Fibroblast of skin of back (primary cell): ENCODE results near the gene SLC25A43. TPM values are rescaled to one million over a fixed set of nuclear protein-coding genes. Genes with fewer than 3 reads are reported as not detected.
"Not testable (repeated sequence)": the region's sequence is repeated elsewhere in the genome, so short reads cannot be mapped to it uniquely, and the experiment has no call there.

Experiments used
- DNase-seq: peaks from one replicate; pipeline ENCODE4 v3.0.0-alpha.2; 2013
- polyA plus RNA-seq, 2 experiments: library from polyadenylated mRNA; unstranded; fragments of 120-200 nt; gene quantifications; one replicate each; pipeline ENCODE4 v1.2.1, GENCODE V29; 2013; ENCODE audit not compliant: insufficient read length in 2 of 2

Gene SLC25A43
- polyA plus RNA-seq (2013, experiment 1 of 2; ENCODE audit: insufficient read length), result 16.6 TPM
- 20.0 TPM for polyA plus RNA-seq (2013, experiment 2 of 2; ENCODE audit: insufficient read length)

DNA sequence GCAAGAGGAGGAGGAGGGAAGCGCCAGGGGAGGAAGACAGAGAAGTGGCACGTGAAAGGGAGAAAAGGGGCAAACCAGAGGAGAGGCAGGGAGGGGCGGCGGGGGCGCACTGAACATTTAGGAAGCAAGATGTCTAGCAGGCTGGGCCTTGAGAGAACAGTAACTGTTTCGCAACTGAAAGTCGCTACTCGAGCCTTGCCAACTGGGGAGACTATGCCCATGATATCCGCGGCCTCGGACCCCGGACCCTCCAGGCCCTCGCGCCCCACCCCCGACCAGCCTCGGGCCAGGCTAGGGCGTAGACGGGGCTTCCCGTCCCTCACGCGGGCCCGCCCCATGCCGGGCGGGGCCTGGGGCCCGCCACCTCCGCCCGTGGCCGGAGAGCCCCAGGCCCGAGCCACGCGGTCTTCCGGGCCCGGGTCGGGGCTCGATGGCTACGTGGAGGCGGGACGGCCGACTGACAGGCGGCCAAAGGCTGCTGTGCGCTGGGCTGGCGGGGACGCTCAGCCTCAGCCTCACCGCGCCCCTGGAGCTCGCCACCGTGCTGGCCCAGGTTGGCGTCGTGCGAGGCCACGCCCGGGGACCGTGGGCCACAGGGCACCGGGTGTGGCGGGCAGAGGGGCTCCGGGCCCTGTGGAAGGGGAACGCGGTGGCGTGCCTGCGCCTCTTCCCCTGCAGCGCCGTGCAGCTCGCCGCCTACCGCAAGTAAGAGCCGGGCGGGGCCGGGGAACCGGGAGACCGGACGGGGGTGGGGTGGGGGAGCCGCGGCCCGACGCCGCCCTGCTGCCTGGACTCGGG, at the start of gene SLC25A43:
Gene SLC25A43, plus strand, starts transcription at position 363 of the 798 bp plus-strand sequence. Its CDS starts 68 bp downstream, at position 431.
- DNase-seq, result peak; percentile 49

DNA sequence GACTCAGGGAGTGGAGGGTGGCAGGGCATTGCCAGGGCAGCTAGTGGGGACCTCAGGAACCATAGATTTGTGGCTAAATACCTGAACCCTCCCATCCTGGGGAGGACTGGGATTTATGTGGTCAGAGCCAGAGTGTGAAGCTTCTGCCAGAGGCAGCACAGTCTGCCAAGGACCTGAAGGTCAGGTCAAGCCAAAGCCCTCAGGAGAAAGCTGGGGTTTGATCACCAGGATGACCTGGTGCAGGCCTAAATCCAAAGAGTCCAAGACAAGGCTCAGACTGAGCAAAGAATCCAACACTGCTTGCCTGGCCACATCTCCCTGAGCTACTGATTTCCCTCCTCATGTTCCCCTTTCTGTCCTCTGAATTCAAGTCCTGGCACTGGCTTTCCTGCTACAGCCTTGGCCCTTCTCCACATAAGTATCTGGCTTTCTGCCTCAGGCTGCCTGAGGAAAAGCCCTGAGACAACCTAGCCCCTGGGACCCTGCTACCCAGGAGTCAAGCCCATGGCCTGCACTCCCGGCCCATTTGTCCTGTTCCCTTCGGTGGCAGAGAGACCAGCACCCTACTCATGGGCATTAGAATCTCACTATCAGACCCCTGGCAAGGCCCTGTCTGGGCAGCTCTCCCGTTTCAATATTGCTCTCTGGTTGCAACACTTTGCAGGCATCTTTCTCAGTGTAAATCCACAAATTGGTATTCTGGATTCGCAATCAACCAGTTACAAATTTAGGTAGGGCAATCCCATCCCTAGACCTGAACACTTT, 39.3 kb upstream of the SLC25A43 start:
- no peak for DNase-seq

DNA sequence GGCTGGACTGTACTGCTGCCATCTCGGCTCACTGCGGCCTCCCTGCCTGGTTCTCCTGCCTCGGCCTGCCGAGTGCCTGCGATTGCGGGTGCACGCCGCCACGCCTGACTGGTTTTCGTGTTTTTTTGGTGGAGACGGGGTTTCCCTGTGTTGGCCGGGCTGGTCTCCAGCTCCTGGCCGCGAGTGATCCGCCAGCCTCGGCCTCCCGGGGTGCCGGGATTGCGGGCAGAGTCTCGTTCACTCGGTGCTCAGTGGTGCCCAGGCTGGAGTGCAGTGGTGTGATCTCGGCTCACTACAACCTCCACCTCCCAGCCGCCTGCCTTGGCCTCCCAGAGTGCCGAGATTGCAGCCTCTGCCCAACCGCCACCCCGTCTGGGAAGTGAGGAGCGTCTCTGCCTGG, 37.7 kb upstream of the SLC25A43 start:
- not testable (repeated sequence) for DNase-seq

DNA sequence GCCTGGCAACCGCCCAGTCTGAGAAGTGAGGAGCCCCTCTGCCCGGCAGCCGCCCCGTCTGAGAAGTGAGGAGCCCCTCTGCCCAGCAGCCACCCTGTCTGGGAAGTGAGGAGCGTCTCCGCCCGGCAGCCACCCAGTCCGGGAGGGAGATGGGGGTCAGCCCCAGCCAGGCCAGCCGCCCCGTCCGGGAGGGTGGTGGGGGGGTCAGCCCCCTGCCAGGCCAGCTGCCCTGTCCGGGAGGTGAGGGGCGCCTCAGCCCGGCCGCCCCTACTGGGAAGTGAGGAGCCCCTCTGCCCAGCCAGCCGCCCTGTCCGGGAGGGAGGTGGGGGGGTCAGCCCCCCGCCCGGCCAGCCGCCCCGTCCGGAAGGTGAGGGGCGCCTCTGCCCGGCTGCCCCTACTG, 37.1 kb upstream of the SLC25A43 start:
- DNase-seq, result not testable (repeated sequence)

DNA sequence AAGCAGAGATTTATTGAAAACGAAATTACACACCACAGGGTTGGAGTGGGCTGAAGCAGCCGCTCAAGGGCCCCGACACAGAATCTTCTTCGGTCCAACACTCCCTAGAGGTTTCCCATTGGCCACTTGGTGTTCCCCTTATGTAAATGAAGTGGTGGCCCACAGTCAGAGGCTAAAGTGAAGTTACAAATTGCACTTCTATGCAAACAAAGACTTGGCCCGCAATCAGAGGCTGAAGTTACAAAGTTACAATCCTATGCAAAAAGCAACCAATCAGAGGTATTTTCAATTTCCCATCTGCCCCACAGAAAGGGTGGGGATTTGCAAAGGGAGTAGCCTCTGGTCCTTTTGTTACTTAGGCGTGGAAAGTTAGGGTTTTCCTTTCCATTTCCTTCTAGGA, 35.7 kb upstream of the SLC25A43 start:
- DNase-seq, result no peak

DNA sequence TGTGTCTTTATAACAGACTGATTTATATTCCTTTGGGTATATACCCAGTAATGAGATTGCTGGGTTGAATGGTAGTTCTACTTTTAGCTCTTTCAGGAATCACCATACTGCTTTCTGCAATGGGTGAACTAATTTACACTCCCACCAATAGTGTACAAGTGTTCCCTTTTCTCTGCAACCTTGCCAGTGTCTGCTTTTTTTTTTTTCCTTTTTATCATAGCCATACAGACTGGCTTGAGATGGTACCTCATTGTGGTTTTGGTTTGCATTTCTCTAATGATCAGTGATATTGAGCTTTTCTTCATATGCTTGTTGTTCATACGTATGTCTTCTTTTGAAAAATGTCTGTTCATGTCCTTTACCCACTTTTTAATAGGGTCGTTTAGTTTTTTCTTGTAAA, 27.3 kb upstream of the SLC25A43 start:
- DNase-seq, result not testable (repeated sequence)

DNA sequence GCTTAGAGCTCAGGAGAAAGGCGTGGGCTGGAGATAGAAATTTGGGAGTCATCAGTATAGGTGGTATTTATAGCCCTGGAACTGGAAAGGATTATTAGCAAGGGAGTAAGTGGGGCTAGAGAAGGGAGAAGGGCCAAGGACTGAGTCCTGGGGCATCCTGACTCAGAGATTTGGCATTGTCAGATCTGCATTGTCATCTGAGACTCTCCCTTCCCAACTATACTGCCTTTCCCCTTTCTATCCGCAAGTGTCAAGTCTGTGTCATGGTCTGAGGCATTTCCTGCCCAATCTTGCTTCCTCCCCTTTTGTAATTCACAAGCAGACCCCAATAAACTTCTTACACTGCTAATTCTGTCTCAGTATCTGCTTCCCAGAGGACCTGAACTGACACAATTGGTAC, 24.4 kb upstream of the SLC25A43 start:
- DNase-seq, result peak; percentile 72

DNA sequence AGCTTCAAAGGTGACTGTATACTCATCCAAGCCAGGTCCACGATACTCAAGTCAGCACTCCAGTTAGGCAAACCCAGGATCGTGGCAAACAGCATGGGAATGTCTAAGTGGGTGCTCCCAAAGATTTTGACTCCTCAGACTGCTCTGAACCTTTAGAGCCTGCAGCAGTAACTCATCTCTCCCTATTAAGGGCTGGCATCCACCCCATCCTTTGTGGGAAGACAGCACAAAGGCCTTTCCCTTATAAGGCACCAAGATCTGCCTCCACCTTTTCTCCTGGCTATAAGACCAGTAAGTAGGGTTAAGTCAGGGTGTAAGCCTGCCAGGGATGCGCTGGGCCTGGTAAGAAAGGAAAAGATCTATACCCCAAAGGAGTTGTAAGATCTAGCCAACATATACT, 23.6 kb upstream of the SLC25A43 start:
- DNase-seq, result peak; percentile 24

DNA sequence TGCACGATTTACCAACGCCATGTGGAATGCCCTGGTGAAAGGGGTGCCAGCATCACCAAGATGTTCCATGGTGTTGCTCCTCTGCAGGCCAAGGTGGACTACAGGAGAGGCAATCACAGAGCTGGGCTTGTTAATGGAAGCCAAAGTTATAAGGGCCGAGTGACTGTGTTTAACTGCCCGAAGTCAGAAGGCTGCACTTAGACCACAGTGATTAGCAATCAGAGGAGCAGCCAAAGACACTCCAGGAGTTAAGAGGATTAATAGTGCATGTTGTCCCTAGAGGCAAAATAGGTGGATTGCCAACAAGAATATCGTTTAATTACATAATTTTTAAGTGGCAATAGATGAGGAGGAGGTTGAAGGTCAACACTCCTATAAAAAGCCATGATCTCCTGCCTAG, 22.8 kb upstream of the SLC25A43 start:
- DNase-seq, result no peak

DNA sequence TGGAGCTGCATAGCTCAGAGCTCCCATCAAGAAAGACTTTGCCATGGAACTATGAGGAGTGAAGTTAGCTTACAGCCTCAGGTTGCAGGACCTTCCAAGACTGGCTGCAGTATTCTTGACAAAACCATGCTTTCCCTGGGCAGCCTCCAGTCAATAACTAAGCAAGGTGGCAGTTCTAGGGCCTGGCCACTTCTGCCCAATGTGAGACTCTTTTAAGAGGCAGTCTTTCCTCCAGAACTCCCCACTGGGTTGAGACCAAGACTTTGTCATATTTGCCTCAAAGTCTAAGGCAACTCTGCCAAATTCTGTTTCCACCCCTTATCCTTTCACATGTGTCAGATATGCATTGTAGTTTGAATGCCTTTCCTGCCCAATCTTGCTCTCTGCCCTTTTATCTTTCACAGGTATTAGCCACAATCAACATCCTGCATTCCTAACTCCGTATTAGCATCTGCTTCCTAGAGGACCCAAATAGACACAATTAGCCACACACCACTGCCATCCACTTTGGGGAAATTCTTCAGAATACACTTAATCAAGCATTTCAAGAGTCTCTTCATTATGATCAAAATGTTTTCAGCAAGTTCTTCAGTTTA, 17.7 kb upstream of the SLC25A43 start:
- no peak for DNase-seq

DNA sequence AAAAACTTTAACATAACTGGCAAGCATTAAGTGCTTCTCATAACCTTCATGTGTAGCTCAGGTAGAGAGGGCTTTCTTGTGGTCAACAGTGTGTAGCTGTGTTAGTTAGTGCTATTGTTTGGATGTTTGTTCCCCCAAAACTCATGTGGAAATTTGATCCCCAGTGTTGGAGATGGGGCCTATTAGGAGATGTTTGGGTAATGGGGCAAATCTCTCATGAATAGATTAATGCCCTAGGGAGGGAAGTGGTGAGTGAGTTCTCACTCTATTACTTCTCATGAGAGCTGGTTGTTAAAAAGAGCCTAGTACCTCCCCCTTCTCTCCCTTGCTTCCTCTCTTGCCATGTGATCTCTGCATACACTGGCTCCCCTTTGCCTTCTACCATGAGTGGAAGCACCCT, 16.5 kb upstream of the SLC25A43 start:
- no peak for DNase-seq

DNA sequence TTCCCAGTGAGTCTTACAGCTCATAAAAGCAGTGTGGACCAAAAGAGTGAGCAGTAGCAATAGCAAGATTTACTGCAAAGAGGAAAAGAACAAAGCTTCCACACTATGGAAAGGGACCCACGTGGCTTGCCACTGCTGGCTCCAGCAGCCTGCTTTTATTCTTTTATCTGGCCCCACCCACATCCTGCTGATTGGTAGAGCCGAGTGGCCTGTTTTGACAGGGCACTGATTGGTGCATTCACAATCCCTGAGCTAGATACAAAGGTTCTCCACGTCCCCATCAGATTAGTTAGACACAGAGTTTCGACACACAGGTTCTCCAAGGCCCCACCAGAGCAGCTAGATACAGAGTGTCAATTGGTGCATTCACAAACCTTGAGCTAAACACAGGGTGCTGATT, 12.5 kb upstream of the SLC25A43 start:
- not testable (repeated sequence) for DNase-seq

DNA sequence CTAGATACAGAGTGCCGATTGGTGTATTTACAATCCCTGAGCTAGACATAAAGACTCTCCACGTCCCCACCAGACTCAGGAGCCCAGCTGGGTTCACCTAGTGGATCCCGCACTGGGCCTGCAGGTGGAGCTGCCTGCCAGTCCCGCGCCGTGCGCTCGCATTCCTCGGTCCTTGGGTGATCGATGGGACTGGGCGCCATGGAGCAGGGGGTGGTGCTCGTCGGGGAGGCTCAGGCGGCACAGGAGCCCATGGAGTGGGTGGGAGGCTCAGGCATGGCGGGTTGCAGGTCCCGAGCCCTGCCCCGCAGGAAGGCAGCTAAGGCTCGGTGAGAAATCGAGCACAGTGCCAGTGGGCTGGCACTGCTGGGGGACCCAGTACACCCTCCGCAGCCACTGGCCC, 11.7 kb upstream of the SLC25A43 start:
- DNase-seq, result not testable (repeated sequence)

DNA sequence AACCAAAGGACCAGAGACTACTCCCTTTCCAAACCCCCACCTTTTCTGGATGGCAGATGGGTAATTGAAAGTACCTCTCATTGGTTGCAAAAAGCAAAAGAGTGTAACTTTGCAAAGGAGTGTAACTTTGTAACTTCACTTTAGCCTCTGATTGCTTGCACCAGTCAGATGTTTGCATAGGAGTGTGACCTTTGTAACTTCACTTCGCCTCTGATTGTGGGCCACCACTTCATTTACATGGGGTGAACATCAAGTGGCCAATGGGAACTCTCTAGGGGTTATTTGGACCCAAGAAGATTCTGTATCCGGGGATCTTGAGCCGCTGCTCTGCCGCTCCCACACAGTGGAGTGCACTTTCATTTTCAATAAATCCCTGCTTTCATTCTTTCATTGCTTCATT, 9.9 kb upstream of the SLC25A43 start:
- no peak for DNase-seq

DNA sequence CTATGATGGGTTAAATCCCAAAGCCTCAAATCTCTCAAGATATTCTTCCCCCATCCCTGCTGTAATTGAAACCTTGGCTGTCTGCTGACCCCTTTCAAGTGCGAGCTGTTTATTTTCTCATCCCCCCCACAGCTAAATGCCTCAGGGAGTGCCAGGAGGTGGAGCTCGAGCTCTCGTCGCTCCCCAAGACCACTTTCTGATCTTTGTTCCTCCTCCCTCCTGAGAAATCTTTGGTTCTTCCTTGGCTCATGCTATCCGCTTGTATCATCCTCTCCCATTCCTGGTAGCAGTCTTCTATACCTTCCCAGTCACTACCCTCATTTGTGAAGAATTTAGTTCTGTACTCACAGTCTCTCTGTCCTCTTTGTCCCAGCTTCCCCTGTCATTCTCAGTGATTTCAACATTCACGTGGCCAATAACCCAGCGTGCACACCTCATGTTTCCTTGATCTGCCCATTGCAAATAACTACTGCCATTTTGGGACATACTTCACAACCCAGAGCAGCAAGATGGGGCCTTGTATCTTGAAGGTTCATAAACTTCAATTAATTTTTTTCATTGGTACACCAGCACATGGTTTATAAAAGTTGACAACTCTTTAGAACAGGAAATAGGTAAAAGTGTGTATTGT, 9.2 kb upstream of the SLC25A43 start:
- no peak for DNase-seq

DNA sequence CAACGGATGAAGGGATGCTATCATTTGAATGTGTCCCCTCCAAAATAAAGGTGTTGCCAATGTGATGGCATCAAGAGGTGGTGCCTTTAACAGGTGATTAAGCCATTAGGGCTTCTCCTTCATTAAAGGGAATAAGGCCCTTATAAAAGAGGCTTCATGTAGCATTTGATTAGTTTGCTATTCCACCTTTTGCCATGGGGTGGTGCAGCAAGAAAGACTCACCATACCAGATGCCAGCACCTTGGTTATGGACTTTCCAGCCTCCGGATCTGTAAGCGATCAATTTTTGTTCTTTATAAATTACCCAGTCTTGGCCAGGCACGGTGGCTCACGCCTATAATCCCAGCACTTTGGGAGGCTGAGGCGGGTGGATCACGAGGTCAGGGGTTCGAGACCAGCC, 7.9 kb upstream of the SLC25A43 start:
- DNase-seq, result no peak

DNA sequence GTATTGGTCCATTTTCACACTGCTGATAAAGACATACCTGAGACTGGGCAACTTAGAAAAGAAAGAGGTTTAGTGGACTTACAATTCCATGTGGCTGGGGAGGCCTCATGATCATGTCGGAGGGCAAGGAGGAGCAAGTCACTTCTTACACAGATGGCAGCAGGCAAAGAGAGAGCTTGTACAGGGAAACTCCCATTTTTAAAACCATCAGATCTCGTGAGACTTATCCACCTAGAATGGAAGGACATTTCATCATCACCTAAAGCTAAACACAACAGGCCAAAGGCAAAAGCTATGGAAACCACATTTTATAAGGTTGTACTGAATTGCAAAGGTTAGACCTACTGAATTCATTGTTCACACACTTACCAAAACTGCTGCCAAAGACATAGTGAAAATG, 6.0 kb upstream of the SLC25A43 start:
- DNase-seq, result no peak

DNA sequence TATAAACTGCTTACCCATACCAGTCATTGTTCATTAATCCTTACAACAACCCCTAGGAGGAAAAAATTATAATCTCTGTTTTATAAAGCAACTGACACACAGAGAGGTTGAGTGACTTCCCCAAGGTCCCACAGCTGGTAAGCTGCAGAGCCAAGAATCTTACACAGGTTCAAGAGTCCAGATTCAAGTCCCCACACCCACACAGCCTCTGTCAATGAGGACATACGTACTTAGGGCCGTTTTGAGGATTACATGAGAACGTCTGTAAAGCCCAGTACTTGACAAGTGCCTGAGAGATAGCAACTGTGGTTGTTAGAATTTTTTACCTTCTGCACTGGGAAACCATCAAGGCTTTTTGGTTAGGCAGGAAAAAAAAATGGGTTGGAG, 556 bp upstream of the SLC25A43 start:
- no peak for DNase-seq

DNA sequence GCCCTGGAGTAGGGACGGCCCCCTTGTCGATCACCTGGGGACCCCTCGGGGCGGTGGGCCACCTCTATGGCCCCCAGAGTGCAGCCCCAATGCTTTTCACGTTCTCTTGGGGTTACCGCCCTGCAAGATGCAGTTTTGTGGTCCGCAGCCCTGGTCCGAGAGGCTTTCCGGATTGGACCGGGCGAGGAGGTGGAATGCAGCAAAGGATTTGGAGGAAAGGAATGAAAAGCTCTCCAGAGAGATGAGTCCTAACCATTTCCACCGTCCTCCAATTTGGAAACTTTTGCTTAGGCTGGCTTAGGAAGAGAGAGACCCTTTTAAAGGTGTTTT, 601 bp downstream of the SLC25A43 start:
- DNase-seq, result peak; percentile 50

DNA sequence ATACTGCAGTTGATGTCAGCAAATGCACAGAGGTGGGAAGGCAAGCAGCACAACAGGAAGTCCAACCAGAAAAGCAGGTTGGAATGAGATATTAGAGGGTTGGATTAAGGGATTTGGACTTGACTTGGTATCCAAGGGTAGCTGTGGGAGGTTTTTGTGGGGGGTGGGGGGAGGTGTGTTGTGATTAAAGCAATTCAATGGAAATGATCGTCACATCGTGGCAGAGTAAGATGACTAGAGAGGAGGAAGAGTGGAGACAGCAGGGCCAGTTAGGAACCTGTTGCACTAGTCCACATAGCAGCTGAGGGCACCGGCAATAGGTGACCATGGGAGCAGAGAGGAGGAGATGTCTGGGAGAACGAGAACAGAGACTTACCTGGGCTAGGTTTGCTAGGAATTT, 2.4 kb downstream of the SLC25A43 start:
- DNase-seq, result no peak

DNA sequence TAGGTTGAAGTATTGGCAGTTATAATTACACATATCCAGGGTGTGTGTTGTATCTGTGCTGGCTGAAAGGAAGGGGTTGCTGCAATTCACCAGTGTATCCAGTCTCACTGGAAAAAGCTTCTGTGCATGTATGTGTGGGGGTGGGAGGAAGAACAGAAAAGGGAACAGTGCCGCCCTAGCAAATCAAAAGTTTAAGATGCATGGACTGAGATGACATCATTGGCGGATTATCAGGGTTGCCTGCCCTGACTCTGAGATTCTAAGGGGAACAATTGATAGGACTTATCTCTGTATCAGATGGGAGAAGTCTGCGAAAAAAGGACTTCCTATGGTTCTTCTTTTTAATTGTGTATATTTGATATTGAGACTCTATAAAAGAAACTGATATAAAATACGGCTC, 3.5 kb downstream of the SLC25A43 start:
- DNase-seq, result no peak

DNA sequence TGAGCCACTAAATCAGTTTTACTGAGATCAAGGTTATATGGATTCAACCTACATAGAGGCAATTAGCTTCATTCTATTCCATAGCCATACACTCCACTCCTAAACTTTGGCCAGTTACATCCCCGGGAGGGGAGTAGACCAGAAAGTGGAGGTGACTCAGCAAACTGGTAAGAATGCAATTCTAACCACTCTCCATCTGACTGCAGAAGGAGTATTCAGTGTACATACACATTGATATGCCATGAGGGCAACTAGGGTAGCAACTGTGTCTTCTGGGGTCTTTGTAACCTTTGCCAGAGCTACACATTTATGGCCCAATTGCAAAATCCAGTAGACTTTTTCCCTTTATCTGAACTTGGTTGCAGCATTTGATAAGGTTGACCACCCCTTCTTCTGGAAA, 7.6 kb downstream of the SLC25A43 start:
- peak; percentile 14 for DNase-seq

DNA sequence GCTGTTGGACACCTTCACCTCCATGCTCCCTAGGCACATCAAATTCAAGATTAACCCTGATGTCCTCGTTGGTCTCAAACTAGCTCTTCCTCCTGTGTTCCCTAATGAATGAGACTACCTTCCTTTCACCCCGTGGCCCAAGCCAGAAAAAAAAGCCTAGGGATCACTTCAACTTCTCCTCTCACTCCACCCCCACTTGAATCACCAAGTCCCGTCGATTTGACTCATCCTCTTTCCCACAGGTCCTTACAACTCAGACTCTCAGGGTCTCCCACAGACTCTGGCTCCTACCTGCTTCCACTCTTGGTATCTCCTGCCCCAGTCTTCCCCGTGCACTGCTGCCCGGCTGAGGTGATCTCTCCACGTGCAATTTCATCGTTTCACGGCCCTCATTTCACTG, 8.5 kb downstream of the SLC25A43 start:
- no peak for DNase-seq
